GM18873 (cell line): Measurements from ENCODE around the gene CFAP46.
"Not testable (repeated sequence)": the region's sequence is repeated elsewhere in the genome, so short reads cannot be mapped to it uniquely, and the experiment has no call there.

ENCODE experiments used
- ATAC-seq: cut with Tn5 transposase; IDR thresholded peaks from one replicate; pipeline ENCODE4 v1.9.1; 2021; ENCODE audit warnings: mild to moderate bottlenecking, moderate library complexity, moderate number of reproducible peaks; ENCODE audit not compliant: unreplicated experiment, low FRiP score

Gene CFAP46

GRCh38 chr10:132931258-132932250, 10.8 kb downstream of the CFAP46 start:
- ATAC-seq = not testable (repeated sequence)

- not testable (repeated sequence) for ATAC-seq
These were observed 11.7 kb downstream of the CFAP46 start for GRCh38 chr10:132930701-132931100.

- ATAC-seq = no peak
These were observed 12.3 kb downstream of the CFAP46 start for GRCh38 chr10:132929953-132930548.

GRCh38 chr10:132929480-132929879, 12.9 kb downstream of the CFAP46 start:
- ATAC-seq = no peak

- no peak for ATAC-seq
These were observed 14.1 kb downstream of the CFAP46 start for GRCh38 chr10:132928261-132928660.

- ATAC-seq = no peak
These were observed 14.5 kb downstream of the CFAP46 start for GRCh38 chr10:132927824-132928223.

- ATAC-seq = no peak
These were observed 15.4 kb downstream of the CFAP46 start for GRCh38 chr10:132926777-132927650.

GRCh38 chr10:132926070-132926469, 16.3 kb downstream of the CFAP46 start:
- ATAC-seq = no peak

- no peak for ATAC-seq
These were observed 16.8 kb downstream of the CFAP46 start for GRCh38 chr10:132925614-132926013.

- no peak for ATAC-seq
These were observed 17.3 kb downstream of the CFAP46 start for GRCh38 chr10:132925071-132925561.

- no peak for ATAC-seq
These were observed 18.1 kb downstream of the CFAP46 start for GRCh38 chr10:132924046-132924952.

GRCh38 chr10:132923384-132923783, 19.0 kb downstream of the CFAP46 start:
- ATAC-seq = not testable (repeated sequence)

GRCh38 chr10:132922872-132923271, 19.5 kb downstream of the CFAP46 start:
- no peak for ATAC-seq

- ATAC-seq = no peak
These were observed 20.3 kb downstream of the CFAP46 start for GRCh38 chr10:132921818-132922807.

GRCh38 chr10:132921086-132921485, 21.3 kb downstream of the CFAP46 start:
- ATAC-seq = no peak

- ATAC-seq = no peak
These were observed 22.1 kb downstream of the CFAP46 start for GRCh38 chr10:132920101-132920925.

- no peak for ATAC-seq
These were observed 22.8 kb downstream of the CFAP46 start for GRCh38 chr10:132919374-132920100.
